Suppressor macrophage (primary cell): Measurements from ENCODE around the gene LRRC25.

Source experiments
- DNase-seq, 4 experiments: peaks; one replicate each; pipeline ENCODE4 v3.0.0-alpha.2; 2020 to 2022

The LRRC25 gene

DNA sequence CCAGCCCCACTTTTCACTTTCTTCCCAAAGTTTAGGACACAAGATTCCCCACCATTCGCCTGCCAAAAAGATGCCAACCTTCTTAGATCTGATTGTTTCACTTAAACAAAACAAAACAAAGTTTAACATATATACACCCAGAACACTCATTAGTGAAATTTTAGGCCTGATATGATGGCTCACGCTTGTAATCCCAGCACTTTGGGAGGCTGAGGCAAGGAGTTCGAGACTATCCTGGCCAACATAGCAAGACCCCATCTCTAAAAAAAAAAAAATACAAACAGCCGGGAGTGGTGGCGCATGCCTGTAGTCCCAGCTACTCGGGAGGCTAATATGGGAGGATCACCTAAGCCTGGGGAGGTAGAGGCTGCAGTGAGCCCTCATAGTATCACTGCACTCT lies 52.1 kb downstream of the LRRC25 start:
- DNase-seq = no peak

GRCh38 chr19:18344582-18344950 lies 52.9 kb downstream of the LRRC25 start:
- no peak for DNase-seq

- no peak for DNase-seq
Measured at GRCh38 chr19:18342090-18342632, 55.3 kb downstream of the LRRC25 start.
